HCT116 (cell line): ENCODE results near the gene DLK1. TPM values are rescaled to one million over a fixed set of nuclear protein-coding genes. Genes with fewer than 3 reads are reported as not detected.

Experiments
- ATAC-seq: fragments of 200-7000 bp; cut with Tn5 transposase; 2 replicates; pipeline ENCODE4 v1.9.1; 2020; ENCODE audit warnings: mild to moderate bottlenecking, moderate library complexity
- BruUV-seq: library from RNA; stranded (reverse); fragments of 400-500 nt; replicated peaks from 2 replicates; lab custom pipeline; 2021; lab: Mats Ljungman, UMichigan
- CTCF ChIA-PET: fragments of 300-600 bp; sonication (Branson Sonifier 250); formaldehyde crosslinking; loops from one replicate; lab custom pipeline; 2021; ENCODE audit warnings: antibody characterized with exemption; lab: Charles Lee
- POLR2A ChIA-PET: fragments of 300-600, 350-600 bp; sonication (Branson Sonifier 250); formaldehyde crosslinking; loops from one replicate; lab custom pipeline; 2021; ENCODE audit warnings: antibody characterized with exemption; lab: Charles Lee
- RAD21 ChIA-PET, 2 experiments: fragments of 300-600 bp; sonication (Branson Sonifier 250); formaldehyde crosslinking; loops; one replicate each; lab custom pipeline; 2023; ENCODE audit warnings: low total read pairs in 2 of 2; ENCODE audit not compliant: uncharacterized antibody in 2 of 2, unreplicated experiment in 2 of 2, low non-redundant PET in 1 of 2; lab: Charles Lee
- DNase-seq: peaks from one replicate; pipeline ENCODE4 v3.0.0-alpha.2; 2010; ENCODE audit warnings: low read depth, low spot score
- H2AFZ ChIP-seq: fragments of 200-600 bp; shearing (Covaris generic), sonication (generic); 2 replicates; pipeline ENCODE4 v1.6.1; 2017; ENCODE audit warnings: low read depth, mixed run types, mixed read lengths, antibody characterized with exemption, low read length; ENCODE audit not compliant: poor library complexity, severe bottlenecking
- H3K27ac ChIP-seq: 2 replicates; pipeline ENCODE4 v1.5.1; 2012; ENCODE audit warnings: low read depth, low read length
- H3K27me3 ChIP-seq: fragments of 200-600 bp; sonication (generic); 2 replicates; pipeline ENCODE4 v1.6.1; 2016; ENCODE audit warnings: mixed run types, low read length, mixed read lengths; ENCODE audit not compliant: insufficient read depth
- H3K36me3 ChIP-seq, 2 experiments: fragments of 200-500 bp in 1 of 2; fragments of 200-600 bp in 1 of 2; sonication (Bioruptor generic) in 1 of 2; sonication (generic) in 1 of 2; 2 replicates each; pipeline versions ENCODE4 v1.5.1 to v1.6.1; 2014 to 2016; ENCODE audit warnings: low read length in 2 of 2, inconsistent platforms in 1 of 2, mixed read lengths in 1 of 2, mixed run types in 1 of 2; ENCODE audit not compliant: insufficient read depth in 2 of 2, control insufficient read depth in 1 of 2
- H3K4me1 ChIP-seq, 2 experiments: fragments of 200-600 bp in 1 of 2; sonication (generic) in 1 of 2; 2 replicates each; pipeline versions ENCODE4 v1.5.1 to v1.6.1; 2012 to 2017; ENCODE audit warnings: low read length in 2 of 2, inconsistent platforms in 1 of 2, mild to moderate bottlenecking in 1 of 2, mixed read lengths in 1 of 2, mixed run types in 1 of 2, moderate library complexity in 1 of 2; ENCODE audit not compliant: insufficient read depth in 2 of 2, control insufficient read depth in 1 of 2
- H3K4me2 ChIP-seq: fragments of 200-600 bp; sonication (generic); 2 replicates; pipeline ENCODE4 v1.6.1; 2017; ENCODE audit warnings: mixed run types, low read length, mixed read lengths
- H3K4me3 ChIP-seq, 2 experiments: fragments of 200-600 bp in 1 of 2; sonication (generic) in 1 of 2; replicated peaks in 1 of 2; 2 replicates each; pipeline ENCODE4 v1.5.1; 2011 to 2016; ENCODE audit warnings: low read length in 2 of 2, control low read depth in 1 of 2, low read depth in 1 of 2, mild to moderate bottlenecking in 1 of 2, mixed read lengths in 1 of 2, mixed run types in 1 of 2
- H3K79me2 ChIP-seq: fragments of 200-600 bp; sonication (generic); 2 replicates; pipeline ENCODE4 v1.6.1; 2017; ENCODE audit warnings: mild to moderate bottlenecking, mixed run types, low read length, moderate library complexity, mixed read lengths; ENCODE audit not compliant: insufficient read depth
- H3K9ac ChIP-seq: fragments of 200-600 bp; sonication (generic); 2 replicates; pipeline ENCODE4 v1.6.1; 2016; ENCODE audit warnings: low read length, mixed read lengths
- H3K9me2 ChIP-seq: fragments of 200-600 bp; sonication (generic), shearing (Covaris generic); 2 replicates; pipeline ENCODE4 v1.6.1; 2017; ENCODE audit warnings: mixed run types, mild to moderate bottlenecking, moderate library complexity; ENCODE audit not compliant: insufficient read depth
- H3K9me3 ChIP-seq, 2 experiments: fragments of 200-500 bp in 1 of 2; fragments of 200-600 bp in 1 of 2; sonication (Bioruptor generic) in 1 of 2; sonication (generic) in 1 of 2; 2 replicates each; pipeline ENCODE4 v1.6.1; 2014 to 2017; ENCODE audit warnings: low read length in 2 of 2, mixed read lengths in 2 of 2, inconsistent platforms in 1 of 2, low read depth in 1 of 2, mild to moderate bottlenecking in 1 of 2, mixed run types in 1 of 2, moderate library complexity in 1 of 2; ENCODE audit not compliant: control insufficient read depth in 1 of 2, insufficient read depth in 1 of 2
- H4K20me1 ChIP-seq: fragments of 200-600 bp; sonication (generic), shearing (Covaris generic); 2 replicates; pipeline ENCODE4 v1.6.1; 2017; ENCODE audit warnings: mixed run types, mild to moderate bottlenecking, moderate library complexity; ENCODE audit not compliant: insufficient read depth
- ATF3 ChIP-seq: IDR thresholded peaks from 2 replicates; pipeline ENCODE4 v1.6.1; 2012
- CTCF ChIP-seq, 3 experiments: fragments of 200-600 bp in 1 of 3; sonication (generic) in 1 of 3; IDR thresholded peaks in 2 of 3; conservative IDR thresholded peaks in 1 of 3; 2 replicates each; pipeline ENCODE4 v1.5.1; 2012 to 2017; ENCODE audit warnings: low read depth in 2 of 3, low read length in 2 of 3, antibody characterized with exemption in 1 of 3, borderline replicate concordance in 1 of 3, control low read depth in 1 of 3, mild to moderate bottlenecking in 1 of 3, mixed read lengths in 1 of 3, mixed run types in 1 of 3, moderate library complexity in 1 of 3; ENCODE audit not compliant: insufficient read depth in 1 of 3
- EGR1 ChIP-seq: IDR thresholded peaks from 2 replicates; pipeline ENCODE4 v1.6.1; 2012; ENCODE audit warnings: low read depth
- EZH2phosphoT487 ChIP-seq: fragments of 200-600 bp; IDR thresholded peaks from 2 replicates; pipeline ENCODE4 v1.6.1; 2018; ENCODE audit warnings: antibody characterized with exemption, borderline replicate concordance
- POLR2A ChIP-seq: IDR thresholded peaks from 2 replicates; pipeline ENCODE4 v1.7.0; 2011; ENCODE audit warnings: borderline replicate concordance; ENCODE audit not compliant: insufficient read depth, insufficient read length; ENCODE audit errors: extremely low read depth
- POLR2AphosphoS5 ChIP-seq: IDR thresholded peaks from 2 replicates; pipeline ENCODE4 v1.6.1; 2011; ENCODE audit warnings: mild to moderate bottlenecking, low read depth, low read length, moderate library complexity
- REST ChIP-seq: IDR thresholded peaks from 2 replicates; pipeline ENCODE4 v1.6.1; 2012; ENCODE audit warnings: low read depth
- SRF ChIP-seq: IDR thresholded peaks from 2 replicates; pipeline ENCODE4 v1.6.1; 2012; ENCODE audit warnings: low read depth
- ZFX ChIP-seq: fragments of 450-650 bp; IDR thresholded peaks from 2 replicates; pipeline ENCODE4 v1.6.1; 2017
- ZNF274 ChIP-seq: fragments of 200-500 bp; sonication (Bioruptor generic); IDR thresholded peaks from 2 replicates; pipeline ENCODE4 v1.6.1; 2014; ENCODE audit warnings: mild to moderate bottlenecking, low read depth, low read length, inconsistent platforms
- intact Hi-C: fragments of 100-400 bp; cut with micrococcal nuclease; formaldehyde crosslinking; loops from 2 replicates; pipeline ENCODE4 v1.10.0; 2022
- total RNA-seq: library from RNA; stranded (reverse); gene quantifications from one replicate; pipeline ENCODE4 v1.2.1, GENCODE V29; 2021; ENCODE audit not compliant: unreplicated experiment

Gene DLK1
- total RNA-seq, 1 experiment from 2014 or later = 1.5 TPM

- RAD21 ChIA-PET = no interaction called here
- Histone ChIP-seq H4K20me1 (no peaks in the 10 kb centered on the region), H3K4me2 (no peak overlapping the region), H3K4me3 (no peak overlapping the region), H3K9me2 (no peaks in the 10 kb centered on the region), H3K4me1 (no peaks in the 10 kb centered on the region), H3K36me3 (no peaks in the 10 kb centered on the region), H3K27me3 (no peaks in the 10 kb centered on the region), H2AFZ (no peak overlapping the region), H3K79me2 (no peaks in the 10 kb centered on the region), H3K9me3 (no peaks in the 10 kb centered on the region), H3K9ac (no peak overlapping the region), H3K27ac (no peak overlapping the region)
- TF ChIP-seq EGR1 (no peak), ATF3 (no peak), ZFX (no peak), EZH2phosphoT487 (no peak), REST (no peak), POLR2A (no peak), POLR2AphosphoS5 (no peak), ZNF274 (no peak), SRF (no peak), CTCF (IDR thresholded peaks at IDR 0.05 in 2 of 3, conservative IDR thresholded peaks at IDR 0.05 in 1 of 3; ENCODE audit: borderline replicate concordance in 1 of 3, insufficient read depth in 1 of 3, low read depth in 2 of 3, low read length in 2 of 3) (no peak)
- intact Hi-C loops = no loop called here
- POLR2A ChIA-PET = no interaction called here
- no TSS peak for BruUV-seq
- DNase-seq = no peak
- ATAC-seq = no peak
- CTCF ChIA-PET = no interaction called here
Observed at GRCh38 chr14:100738704-100739131, 12.0 kb downstream of the DLK1 start.
